IMR-90 (cell line): ENCODE measurements around the gene RASGRP4.

ENCODE experiments used
- CEBPB ChIP-seq: IDR thresholded peaks from 2 replicates; pipeline ENCODE4 v1.6.1; 2012; ENCODE audit warnings: low read depth, low read length, improper control_type of control experiment
- CHD1 ChIP-seq: IDR thresholded peaks from 2 replicates; pipeline ENCODE4 v1.6.1; 2012; ENCODE audit warnings: low read depth, low read length, improper control_type of control experiment
- CTCF ChIP-seq: conservative IDR thresholded peaks from 2 replicates; pipeline ENCODE4 v1.5.1; 2012; ENCODE audit warnings: mild to moderate bottlenecking, low read depth, low read length, improper control_type of control experiment
- ELK1 ChIP-seq: fragments of 150-350 bp; IDR thresholded peaks from 2 replicates; pipeline ENCODE4 v1.6.1; 2016; ENCODE audit warnings: low read depth, mild to moderate bottlenecking, low read length, moderate library complexity, borderline replicate concordance
- MAZ ChIP-seq: IDR thresholded peaks from 2 replicates; pipeline ENCODE4 v1.6.1; 2012; ENCODE audit warnings: low read depth, mild to moderate bottlenecking, low read length, improper control_type of control experiment, moderate library complexity, borderline replicate concordance
- MXI1 ChIP-seq: IDR thresholded peaks from 2 replicates; pipeline ENCODE4 v1.6.1; 2012; ENCODE audit warnings: low read depth, mild to moderate bottlenecking, low read length, moderate library complexity, borderline replicate concordance
- POLR2A ChIP-seq: IDR thresholded peaks from 2 replicates; pipeline ENCODE4 v1.6.1; 2012; ENCODE audit warnings: mild to moderate bottlenecking, low read depth, low read length
- RFX5 ChIP-seq: IDR thresholded peaks from 2 replicates; pipeline ENCODE4 v1.8.0; 2012; ENCODE audit warnings: low read depth, mild to moderate bottlenecking, low read length, moderate library complexity

GRCh38 chr19:38400361-38400760 is 25.7 kb downstream of the RASGRP4 start:
- TF ChIP-seq CTCF (no peak), POLR2A (no peak), MXI1 (no peak), RFX5 (no peak), MAZ (no peak), CHD1 (no peak), ELK1 (no peak), CEBPB (no peak)
